HUDEP-2 (cell line): ENCODE measurements around the gene HMG20B.

ENCODE experiments used
- DNase-seq, 76 experiments: peaks; one replicate each; lab custom pipeline; 2025; ENCODE audit not compliant: unreplicated experiment in 76 of 76; lab: John Stamatoyannopoulos, UW

The HMG20B gene

GRCh38 chr19:3536429-3537100, 36.2 kb upstream of the HMG20B start:
- DNase-seq, result no peak

GRCh38 chr19:3537101-3537437, 35.7 kb upstream of the HMG20B start:
- no peak for DNase-seq

- no peak for DNase-seq
Observed at GRCh38 chr19:3537438-3538240, 35.1 kb upstream of the HMG20B start.

- DNase-seq, result no peak
Observed at GRCh38 chr19:3538258-3538929, 34.4 kb upstream of the HMG20B start.

GRCh38 chr19:3538965-3539755, 33.6 kb upstream of the HMG20B start, which contains the start of gene TEKTIP1:
TEKTIP1 (plus strand) TSS chr19:3539174; CDS start chr19:3539178, 4 bp downstream.
- no peak for DNase-seq

- no peak for DNase-seq
Observed at GRCh38 chr19:3539756-3540118, 33.0 kb upstream of the HMG20B start.

GRCh38 chr19:3543150-3544057, 29.3 kb upstream of the HMG20B start:
- DNase-seq, result no peak

GRCh38 chr19:3544058-3544376, 28.7 kb upstream of the HMG20B start:
- no peak for DNase-seq

- DNase-seq, result peak in 69 of 76 experiments; percentile 8 to 96 (median 71)
Observed at GRCh38 chr19:3544742-3545668, 27.7 kb upstream of the HMG20B start.

- DNase-seq, result no peak
Observed at GRCh38 chr19:3545669-3546034, 27.1 kb upstream of the HMG20B start.

GRCh38 chr19:3546119-3546518, 26.6 kb upstream of the HMG20B start:
- no peak for DNase-seq

GRCh38 chr19:3547301-3547731, 25.4 kb upstream of the HMG20B start:
- peak in 39 of 76 experiments; percentile 13 to 58 (median 30) for DNase-seq

- DNase-seq, result no peak
Observed at GRCh38 chr19:3547767-3548282, 24.9 kb upstream of the HMG20B start.

GRCh38 chr19:3548606-3549005, 24.1 kb upstream of the HMG20B start:
- DNase-seq, result no peak

- DNase-seq, result no peak
Observed at GRCh38 chr19:3549816-3550215, 22.9 kb upstream of the HMG20B start.

- DNase-seq, result no peak
Observed at GRCh38 chr19:3550947-3551791, 21.6 kb upstream of the HMG20B start.

- no peak for DNase-seq
Observed at GRCh38 chr19:3551792-3552095, 21.0 kb upstream of the HMG20B start.
